HEK293 (cell line): Measurements from ENCODE around the gene FIBP.

Experiments
- CTCF ChIP-seq: fragments of 450-650 bp; formaldehyde crosslinking; IDR thresholded peaks from 2 replicates; pipeline ENCODE4 v1.5.1; 2016; ENCODE audit warnings: missing biosample characterization, missing genetic modification characterization
- GLI4 ChIP-seq: fragments of 450-650 bp; formaldehyde crosslinking; IDR thresholded peaks from 2 replicates; pipeline ENCODE4 v1.5.1; 2016; ENCODE audit warnings: missing biosample characterization, missing genetic modification characterization
- HOXA7 ChIP-seq: sonication (generic); formaldehyde crosslinking; IDR thresholded peaks from 2 replicates; pipeline ENCODE4 v1.8.1; 2022; ENCODE audit warnings: missing genetic modification reagents, borderline replicate concordance
- KLF17 ChIP-seq: fragments of 450-650 bp; formaldehyde crosslinking; IDR thresholded peaks from 2 replicates; pipeline ENCODE4 v1.5.1; 2016; ENCODE audit warnings: missing biosample characterization, missing genetic modification characterization
- PATZ1 ChIP-seq: fragments of 450-650 bp; formaldehyde crosslinking; IDR thresholded peaks from 2 replicates; pipeline ENCODE4 v1.5.1; 2016; ENCODE audit warnings: missing biosample characterization, missing genetic modification characterization
- SP2 ChIP-seq: fragments of 450-650 bp; formaldehyde crosslinking; IDR thresholded peaks from 2 replicates; pipeline ENCODE4 v1.5.1; 2016; ENCODE audit warnings: missing biosample characterization, missing genetic modification characterization
- ZBTB26 ChIP-seq: fragments of 450-650 bp; formaldehyde crosslinking; optimal IDR thresholded peaks from 2 replicates; pipeline ENCODE3; 2016; ENCODE audit warnings: missing biosample characterization, mild to moderate bottlenecking, missing genetic modification characterization
- ZBTB8A ChIP-seq: fragments of 450-650 bp; formaldehyde crosslinking; IDR thresholded peaks from 2 replicates; pipeline ENCODE4 v1.5.1; 2016; ENCODE audit warnings: missing biosample characterization, missing genetic modification characterization
- ZNF24 ChIP-seq: fragments of 450-650 bp; formaldehyde crosslinking; IDR thresholded peaks from 2 replicates; pipeline ENCODE4 v1.5.1; 2016; ENCODE audit warnings: missing biosample characterization, missing genetic modification characterization
- ZNF521 ChIP-seq: fragments of 450-650 bp; formaldehyde crosslinking; IDR thresholded peaks from 2 replicates; pipeline ENCODE4 v1.5.1; 2017; ENCODE audit warnings: missing biosample characterization, mild to moderate bottlenecking, missing genetic modification characterization
- ZNF558 ChIP-seq: fragments of 450-650 bp; formaldehyde crosslinking; IDR thresholded peaks from 2 replicates; pipeline ENCODE4 v1.5.1; 2016; ENCODE audit warnings: missing biosample characterization, missing genetic modification characterization
- ZNF843 ChIP-seq: fragments of 450-650 bp; formaldehyde crosslinking; IDR thresholded peaks from 2 replicates; pipeline ENCODE4 v1.5.1; 2016; ENCODE audit warnings: missing biosample characterization, missing genetic modification characterization
- ZSCAN30 ChIP-seq: fragments of 450-650 bp; IDR thresholded peaks from 2 replicates; pipeline ENCODE4 v1.5.1; 2018; ENCODE audit warnings: missing biosample characterization, mild to moderate bottlenecking, missing genetic modification characterization, moderate library complexity
- TF ChIP-seq, protein P1 (sequence below): fragments of 450-650 bp; formaldehyde crosslinking; IDR thresholded peaks from 2 replicates; pipeline ENCODE4 v1.5.1; 2016; ENCODE audit warnings: missing biosample characterization, missing genetic modification characterization

GRCh38 chr11:65880844-65881421 lies 7.3 kb downstream of the FIBP start:
- TF ChIP-seq, protein P1, sequence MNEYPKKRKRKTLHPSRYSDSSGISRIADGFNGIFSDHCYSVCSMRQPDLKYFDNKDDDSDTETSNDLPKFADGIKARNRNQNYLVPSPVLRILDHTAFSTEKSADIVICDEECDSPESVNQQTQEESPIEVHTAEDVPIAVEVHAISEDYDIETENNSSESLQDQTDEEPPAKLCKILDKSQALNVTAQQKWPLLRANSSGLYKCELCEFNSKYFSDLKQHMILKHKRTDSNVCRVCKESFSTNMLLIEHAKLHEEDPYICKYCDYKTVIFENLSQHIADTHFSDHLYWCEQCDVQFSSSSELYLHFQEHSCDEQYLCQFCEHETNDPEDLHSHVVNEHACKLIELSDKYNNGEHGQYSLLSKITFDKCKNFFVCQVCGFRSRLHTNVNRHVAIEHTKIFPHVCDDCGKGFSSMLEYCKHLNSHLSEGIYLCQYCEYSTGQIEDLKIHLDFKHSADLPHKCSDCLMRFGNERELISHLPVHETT (tag by site-specific recombination) = no peak
- no peak for TF ChIP-seq ZNF24 (tag by site-specific recombination)
- TF ChIP-seq ZBTB26 (tag by site-specific recombination) = no peak
- TF ChIP-seq ZNF558 (tag by site-specific recombination) = no peak
- TF ChIP-seq KLF17 (tag by site-specific recombination) = no peak
- no peak for TF ChIP-seq SP2 (tag by site-specific recombination)
- TF ChIP-seq HOXA7 = no peak
- no peak for TF ChIP-seq CTCF (tag by site-specific recombination)
- no peak for TF ChIP-seq PATZ1 (tag by site-specific recombination)
- TF ChIP-seq ZNF843 = no peak
- TF ChIP-seq GLI4 (tag by site-specific recombination) = no peak
- no peak for TF ChIP-seq ZSCAN30 (tag by site-specific recombination)
- TF ChIP-seq ZNF521 = no peak
- no peak for TF ChIP-seq ZBTB8A (tag by site-specific recombination)
